ENCODE results near the gene EGLN3.

EGLN3 gene

DNA sequence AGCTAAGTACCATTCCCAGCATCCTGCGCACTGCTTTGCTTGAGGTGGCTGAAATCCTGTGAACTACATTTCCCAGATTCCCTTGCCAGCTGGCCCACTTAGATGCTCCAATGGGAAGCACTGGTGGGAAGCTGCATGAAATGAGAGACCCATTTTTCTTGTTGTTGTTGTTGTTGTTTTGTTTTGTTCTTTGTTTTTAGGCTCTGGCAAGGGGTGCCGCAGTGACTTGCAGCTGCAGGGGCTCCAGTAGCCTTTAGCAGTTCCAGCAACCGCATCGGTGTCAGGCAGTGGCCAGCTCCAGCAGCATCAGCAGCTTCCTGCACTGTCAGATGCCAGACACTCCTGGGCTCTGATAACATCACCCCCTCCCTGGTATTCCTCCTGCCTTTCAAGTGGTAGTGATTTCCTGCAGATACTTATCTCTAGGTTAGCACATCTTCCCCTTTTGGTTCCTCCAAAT lies 8.8 kb upstream of the EGLN3 start:
- no peak for DNase-seq

DNA sequence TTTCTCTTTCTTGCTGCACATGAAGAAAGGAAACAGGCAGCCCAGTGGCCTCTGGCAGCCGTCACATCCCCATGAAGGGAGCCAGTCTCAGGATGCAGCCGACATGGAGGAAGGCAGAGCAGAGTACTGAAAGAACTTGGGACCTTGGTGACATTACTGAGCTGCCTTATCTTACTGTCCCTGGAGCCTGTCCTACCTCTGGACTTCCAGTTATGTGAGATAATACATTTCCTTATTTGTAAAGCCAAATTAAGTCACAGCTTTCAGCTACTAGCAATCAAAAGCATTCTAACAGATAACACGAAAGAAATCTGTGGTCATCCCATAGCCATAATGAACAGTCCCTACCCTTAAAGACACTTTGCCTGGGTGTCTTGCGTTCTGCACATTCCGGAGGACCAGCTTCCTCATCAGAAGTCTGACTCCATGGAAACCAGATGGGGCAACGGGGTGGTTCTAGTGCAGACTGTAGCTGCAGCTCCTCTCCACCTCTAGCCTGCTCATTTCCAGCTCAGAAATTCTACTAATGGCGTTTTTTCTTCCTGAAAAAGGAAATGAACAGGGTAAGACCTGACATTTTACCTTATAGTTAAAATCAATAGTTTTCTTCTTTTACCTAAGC lies 7.8 kb upstream of the EGLN3 start:
- no peak for DNase-seq

DNA sequence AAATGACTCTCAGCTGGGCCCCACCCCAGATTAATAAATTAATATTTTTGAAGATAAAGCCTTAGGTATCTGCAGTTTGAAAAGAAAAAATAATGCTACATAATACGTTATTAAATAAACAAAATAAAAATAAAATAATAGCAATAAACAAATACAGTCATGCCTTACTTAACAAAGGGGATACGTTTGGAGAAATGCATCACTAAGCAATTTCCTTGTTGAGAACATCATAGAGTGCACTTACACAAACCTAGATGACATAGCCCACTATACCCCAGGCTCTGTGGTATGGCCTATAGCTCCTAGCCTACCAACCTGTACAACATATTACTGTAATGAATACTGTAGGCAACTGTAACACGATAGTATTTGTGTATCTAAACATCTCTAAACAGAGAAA lies 7.1 kb upstream of the EGLN3 start:
- DNase-seq: no peak

DNA sequence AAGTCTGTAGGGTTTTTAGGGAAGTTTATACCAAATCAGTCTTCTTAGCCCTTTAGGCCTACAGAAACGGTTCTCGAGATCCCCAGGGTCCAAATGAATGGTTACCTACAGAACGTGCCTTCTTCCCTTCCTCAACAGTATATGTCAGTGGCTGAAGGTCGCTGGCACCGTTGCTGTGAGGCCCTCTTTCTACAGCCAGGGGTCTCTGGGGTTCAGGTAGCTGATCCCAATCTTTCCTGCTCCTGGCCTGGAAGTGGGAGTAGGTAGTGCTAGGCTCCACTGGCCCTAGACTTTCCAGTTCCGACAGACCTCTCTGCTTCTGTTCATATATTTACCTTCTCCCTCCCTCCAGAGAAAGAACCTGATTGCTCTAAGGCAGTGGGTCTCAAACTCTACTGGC lies 6.4 kb upstream of the EGLN3 start:
- no peak for DNase-seq

DNA sequence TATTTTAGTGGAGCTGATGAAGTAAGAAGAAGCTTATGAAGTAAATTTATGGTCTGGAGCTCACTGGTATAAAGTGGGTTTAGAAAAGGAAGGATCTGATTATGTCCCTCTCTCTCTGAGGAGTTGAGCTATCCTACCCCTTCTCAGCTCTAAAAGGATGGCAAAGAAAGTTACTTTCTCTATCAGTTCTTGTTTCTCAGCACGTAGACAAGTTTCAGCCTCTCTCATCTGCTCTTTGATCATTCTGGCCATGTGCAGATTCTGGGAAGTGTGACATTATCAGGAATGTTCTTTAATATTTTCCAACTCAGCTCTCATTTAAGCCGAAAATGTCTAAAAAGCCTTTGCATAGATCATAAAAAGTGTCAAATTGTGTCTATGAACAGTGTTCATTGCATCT lies 5.8 kb upstream of the EGLN3 start:
- DNase-seq: no peak

DNA sequence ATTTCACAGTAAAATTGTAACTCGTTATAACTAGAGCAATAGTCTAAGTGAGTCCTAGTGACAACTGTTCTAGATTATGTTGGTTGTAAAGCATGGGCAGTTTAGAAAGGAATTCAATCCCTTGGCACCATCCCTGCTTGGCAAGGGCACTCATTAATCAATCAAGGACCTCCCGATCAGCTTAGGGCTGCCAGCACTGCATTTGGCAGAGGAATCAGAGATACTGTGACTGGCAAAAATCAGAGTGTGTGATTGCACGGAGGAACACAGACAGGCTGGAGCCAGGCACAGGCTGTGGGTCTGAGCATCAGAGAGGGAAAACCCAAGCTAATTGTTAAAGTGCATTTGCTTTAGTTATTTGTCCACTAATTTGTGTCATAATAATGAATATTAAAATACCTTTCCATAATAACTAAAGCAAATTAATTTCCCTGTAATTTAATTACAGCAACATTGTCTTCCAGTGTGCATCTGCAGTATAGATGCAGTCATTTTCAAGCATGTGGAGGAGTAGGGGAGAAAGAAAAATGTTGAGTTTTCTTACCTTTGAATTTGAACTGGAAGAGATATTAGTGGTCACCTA lies 3.2 kb upstream of the EGLN3 start:
- DNase-seq: no peak

DNA sequence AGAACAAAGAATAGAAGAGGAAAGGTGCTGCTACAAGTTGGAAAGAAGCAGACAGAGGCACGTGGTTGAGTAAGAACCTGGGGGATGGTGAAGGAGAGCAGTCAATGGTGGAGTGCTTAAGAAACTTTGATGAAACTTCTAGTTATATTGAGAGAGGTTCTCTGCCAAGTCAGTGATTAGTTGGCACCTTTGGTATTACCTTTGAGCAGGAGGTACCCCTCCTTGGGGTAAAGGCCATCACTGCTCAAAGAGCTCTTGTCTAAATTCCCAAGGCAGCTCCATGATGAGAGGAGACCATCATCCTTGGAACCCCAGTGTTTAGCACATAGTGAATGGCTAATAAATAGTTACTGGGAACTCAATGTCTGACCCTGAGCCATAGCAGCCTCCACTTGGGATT lies 1.7 kb upstream of the EGLN3 start:
- no peak for DNase-seq

DNA sequence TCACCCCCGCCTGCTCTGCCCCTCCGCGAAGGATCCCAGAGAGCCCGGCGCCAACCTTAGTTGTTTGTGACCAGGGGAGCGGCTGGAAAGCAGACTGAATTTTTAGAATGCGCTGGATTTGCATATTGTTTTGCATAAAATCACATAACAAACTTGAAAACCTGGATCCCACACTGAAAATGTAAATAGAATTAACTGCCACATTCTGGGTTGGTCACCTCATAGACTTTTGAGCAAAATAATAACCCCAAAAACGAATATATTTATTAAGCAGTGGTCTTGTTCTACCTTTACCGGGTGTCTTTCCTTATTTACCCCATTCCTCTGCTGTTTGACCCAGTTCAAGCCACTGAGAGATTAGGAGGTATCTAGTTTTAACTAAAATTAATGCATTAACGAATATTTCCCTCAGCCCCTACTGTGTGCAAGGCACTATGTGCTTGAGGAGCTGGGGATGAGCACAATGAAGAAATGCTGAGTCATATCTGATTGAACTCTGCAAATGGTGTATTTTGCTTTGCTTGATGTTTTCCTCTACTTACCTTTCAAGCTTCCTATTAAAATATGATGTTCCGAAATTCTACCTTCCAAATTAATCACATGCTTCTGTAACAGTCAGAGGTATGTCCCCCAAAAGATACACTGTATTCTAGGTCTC lies 438 bp upstream of the EGLN3 start:
- DNase-seq: peak; percentile 87

DNA sequence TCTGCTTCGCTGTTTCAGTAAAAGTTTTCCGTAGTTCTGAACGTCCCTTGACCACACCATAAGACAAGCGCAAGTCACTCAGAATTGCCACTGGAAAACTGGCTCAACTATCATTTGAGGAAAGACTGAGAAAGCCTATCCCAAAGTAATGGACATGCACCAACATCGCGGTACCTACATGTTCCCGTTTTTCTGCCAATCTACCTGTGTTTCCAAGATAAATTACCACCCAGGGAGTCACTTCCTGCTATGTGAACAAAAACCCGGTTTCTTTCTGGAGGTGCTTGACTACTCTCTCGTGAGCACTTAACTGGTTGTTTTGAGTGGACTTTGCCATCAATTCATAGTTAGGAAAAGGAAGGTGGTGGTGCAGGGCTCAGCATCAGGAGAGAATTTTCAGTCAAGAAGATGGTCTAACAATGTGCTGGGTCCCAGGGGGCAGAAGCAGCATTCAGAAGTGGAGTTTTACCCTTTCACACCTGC lies 1.4 kb downstream of the EGLN3 start:
- DNase-seq: peak; percentile 39

DNA sequence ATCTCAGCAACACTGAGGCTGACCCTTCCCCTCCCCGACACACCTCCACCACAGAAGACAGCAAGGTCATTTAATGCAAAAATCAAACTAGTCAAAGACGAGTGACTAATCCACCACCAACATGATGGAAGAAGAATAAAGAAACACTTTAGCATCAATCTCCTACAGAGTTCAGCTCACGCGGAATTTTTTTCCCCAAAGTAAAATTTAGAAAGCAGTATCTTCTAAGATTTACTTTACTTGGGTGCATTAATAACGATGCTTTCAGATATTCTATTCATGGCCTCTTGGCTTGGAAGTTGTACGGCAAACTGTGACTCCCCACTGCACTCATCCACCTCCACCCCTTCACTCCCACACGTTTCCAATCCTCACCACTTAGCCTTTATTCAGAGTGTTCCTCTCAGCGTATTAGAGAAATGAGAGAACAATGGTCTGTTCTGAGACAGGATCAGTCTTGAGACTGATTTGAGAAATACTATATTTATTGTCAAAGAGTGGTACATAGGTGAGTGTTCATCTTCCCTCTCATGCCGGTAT lies 1.9 kb downstream of the EGLN3 start:
- no peak for DNase-seq

DNA sequence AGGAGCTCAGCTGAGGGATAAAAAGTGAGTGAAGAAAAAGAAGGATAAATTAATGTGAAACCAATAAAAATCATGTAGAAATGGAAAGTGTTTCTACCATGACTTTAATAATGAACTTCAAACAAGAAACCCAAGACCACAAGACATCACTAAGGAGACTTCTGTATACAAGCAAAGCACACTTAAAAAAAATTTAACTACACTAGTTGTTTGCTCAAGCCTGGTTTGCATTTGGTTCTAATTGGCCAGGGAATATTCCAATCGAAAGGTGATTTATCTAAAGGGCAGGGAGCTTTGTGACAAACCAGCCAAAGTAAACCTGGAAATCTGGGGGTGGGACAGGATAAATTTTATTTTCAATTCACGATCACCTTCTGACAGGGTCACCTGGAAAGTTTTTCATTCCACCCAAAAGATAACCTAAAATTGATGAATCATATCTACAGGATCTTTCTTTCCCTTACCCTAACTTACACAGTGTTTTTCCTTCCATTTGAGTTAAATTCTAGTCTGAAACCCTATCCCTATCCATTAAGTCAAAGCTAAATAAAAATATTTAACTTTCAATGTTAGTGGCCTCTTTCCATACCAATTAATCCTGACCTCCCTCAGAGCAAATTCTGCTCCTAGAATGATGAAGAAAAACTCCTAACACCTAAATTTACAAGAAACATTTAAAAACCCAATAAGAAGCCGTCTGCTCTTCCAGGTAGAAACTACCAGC lies 2.6 kb downstream of the EGLN3 start:
- no peak for DNase-seq

DNA sequence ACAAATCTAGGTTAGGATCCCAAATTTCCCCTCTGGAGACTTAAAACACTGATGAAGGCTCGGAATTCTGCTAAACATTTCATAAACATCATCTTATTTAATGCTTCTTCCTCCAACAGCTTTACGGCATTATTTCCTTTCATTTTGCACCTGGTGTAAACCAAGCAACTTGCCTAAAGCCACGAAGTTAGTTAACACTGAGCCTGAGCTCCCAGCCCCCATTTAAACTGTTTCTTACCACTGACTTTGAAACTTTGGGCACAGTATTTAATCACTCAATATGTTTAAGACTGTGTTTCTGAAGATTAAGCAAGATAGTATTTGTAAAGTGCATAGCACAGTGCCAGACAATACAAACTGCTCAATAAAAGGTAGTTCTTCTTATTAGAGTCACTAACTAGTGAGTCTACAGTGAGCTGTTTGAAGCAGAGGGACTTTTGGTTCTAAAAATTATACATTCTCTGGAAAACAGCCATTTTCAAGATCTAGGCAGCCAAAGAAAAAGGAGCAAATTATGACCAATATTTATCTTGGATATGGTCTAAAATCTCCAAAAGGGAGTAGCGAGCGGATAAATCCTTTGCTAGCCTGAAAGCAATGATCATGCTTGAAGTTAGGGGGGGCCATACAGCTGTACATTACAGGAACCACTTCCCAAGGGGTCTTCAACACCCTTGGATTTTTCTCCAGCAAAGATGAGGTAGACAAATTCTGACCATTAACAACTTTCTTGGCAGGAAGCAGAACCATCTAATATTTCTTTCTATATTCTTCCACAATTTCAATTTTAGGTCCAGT lies 4.0 kb downstream of the EGLN3 start:
- no peak for DNase-seq

DNA sequence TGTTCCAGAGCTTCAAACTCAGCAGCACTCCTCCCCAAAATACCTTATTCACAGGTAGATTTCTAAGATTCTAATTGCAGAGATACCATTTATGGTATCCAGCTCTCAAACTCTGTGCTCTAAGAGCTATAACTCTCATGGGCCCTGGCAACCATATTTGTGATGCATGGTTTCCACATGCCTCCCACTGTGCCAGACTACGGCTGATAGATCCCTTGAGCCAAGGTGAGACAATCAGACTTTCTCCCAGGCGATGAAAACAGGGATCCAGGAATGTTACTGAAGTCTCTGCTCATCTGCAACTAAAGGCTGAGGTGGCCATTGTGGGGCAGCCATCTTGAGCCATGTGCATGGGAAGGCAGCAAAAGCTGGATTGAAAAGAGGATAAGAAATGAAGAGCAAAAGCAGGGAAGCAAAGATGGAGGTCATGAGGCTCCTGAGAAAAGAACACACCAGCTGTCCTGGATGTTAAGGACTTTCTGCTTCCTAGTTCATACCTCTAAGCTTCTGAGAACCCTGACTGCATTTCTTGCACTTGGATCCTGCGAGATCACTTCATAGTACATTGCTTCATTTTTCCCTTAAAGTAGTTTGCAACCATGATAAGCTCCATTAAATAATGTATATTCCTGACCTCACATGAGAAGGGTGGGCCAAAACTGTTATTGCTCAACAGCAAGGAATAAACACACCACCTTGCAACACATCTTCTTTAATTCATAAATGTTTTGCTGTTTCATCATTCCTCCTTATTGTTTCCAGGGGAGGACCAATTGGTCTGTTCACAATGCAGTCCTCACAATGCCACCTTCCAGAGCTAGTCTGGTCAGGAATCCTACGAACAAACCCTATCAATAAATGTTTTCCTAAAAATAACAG lies 5.4 kb downstream of the EGLN3 start:
- DNase-seq: no peak

DNA sequence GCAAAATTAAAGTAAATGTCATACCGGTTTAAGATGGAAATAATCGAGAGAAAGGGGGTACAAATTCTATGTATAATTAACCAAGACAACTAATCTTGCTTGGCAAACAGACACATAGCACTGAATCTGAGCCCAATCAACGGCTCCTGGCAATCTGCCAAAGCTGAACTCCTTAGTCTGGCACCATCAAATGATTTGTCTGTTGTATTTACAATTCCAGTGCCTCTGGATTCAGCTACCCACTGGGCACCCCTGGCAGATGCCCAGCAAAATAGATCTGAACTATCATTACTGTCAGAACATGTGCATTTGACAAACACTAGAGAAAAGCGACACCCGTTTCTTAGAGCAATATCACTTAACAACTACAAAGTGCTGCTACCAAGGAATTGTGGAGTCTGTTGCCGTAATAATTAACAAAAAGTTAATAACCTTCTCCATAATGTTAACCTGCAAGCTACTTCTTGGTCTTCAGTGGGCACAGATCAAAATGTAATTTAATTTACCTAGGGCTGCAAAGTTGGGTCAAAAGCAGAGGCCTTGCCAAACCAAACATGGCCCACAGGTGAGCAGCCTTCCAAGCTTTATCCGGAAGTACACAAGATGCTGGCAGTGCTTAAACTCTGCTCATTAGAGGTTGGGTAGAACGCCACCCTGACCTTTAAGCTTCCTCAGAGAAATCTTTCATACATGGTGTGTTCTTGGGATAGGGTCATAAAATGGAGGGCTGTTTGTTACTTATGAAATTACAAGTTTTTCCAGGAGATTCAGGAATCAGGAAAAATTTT lies 7.6 kb downstream of the EGLN3 start:
- DNase-seq: peak; percentile 94

DNA sequence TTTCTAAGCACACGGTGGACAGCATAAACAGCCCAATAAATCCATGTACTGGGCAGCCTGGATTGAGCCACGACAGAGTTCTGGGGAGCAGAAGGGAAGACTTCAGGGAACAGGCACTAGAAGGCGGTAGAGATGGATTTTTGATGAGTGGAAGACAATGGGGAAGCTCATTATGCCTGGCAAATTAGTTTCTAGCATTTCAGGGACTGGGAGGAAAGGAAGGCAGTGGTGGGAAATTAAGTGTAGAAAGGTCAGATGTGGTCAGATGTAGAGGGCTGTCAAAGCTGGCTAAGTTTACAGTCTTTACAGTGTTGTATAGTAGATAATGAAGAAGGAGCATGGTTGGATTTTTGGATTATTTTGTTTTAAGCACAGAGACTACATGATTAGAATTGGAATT lies 9.2 kb downstream of the EGLN3 start:
- no peak for DNase-seq

DNA sequence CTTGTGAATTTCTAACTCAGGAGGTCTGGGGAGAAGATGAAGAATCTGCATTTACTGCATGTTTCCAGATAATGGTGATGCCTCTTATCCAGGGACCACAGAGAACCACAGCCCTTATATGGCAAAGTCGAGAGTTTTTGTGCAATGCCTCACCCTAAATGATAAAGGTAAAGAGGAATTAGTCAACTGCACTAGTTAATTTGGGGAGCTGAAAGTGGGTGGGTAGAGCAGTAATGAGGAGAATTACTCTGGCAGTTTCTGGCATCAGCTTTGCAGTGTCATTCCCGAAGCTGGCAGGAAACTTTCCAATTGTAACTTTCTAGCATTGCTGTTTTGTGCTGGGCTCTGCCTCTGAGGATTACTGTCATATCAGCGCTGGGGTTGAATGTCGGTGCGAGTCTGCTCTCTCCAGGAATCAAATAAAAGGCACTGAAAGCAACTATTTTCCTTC lies 10.3 kb downstream of the EGLN3 start:
- no peak for DNase-seq

DNA sequence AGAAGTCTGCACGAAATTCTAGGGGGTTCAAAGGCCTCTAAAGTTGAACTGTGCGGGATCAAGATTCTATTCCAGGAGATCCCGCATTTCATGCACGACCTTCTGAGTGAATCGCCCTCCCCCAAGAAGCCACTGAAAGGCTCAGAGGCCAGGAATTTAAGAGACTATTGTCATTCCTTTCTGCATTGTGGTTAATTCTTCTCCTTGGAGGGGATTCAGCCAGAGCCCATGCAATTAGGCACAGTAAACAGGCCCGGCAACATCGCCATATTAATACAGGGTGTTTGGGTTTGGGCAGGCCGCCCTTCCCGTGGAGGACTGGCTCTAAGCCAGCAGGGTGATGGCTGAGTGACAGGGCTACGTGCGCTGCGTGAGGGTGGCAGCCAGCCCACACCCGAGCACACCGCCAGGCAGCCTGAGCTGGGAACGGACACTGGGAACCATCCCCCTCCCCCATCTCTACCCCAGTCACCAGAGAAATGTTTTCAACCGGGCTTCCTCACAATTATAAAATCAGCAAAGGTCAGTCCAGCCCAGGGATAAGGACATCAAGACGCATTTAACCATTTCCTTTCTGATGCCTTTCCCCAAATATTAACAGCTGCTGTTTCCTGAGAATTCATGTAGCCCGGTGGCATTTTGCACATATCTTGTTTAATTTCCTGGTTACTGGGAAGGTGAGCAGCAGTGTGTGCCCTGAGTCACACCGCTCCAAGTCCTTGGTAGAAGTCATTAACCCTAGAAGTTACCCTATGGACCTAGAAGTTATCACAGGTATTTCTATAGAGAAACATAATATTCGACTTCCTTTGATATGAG lies 12.5 kb downstream of the EGLN3 start:
- peak; percentile 89 for DNase-seq

DNA sequence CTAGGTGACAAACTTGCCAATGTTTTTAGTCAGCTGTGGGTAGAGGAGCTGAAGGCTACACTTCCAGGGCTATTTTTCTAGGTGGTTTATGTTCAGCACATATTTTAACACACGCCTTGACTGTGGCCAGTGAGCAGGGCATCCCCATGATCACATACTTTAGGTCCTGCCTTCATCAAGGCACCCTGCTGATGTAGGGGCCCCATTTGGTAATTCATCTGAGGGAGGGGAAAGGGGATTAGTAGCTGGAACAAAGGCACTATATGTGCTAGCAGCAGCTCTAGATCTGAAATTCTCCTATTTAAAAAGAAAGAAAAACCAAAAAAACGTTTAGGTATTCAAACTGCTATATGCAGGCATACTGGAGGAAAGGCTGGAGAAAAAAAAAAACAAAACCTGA lies 14.5 kb downstream of the EGLN3 start:
- DNase-seq: no peak

DNA sequence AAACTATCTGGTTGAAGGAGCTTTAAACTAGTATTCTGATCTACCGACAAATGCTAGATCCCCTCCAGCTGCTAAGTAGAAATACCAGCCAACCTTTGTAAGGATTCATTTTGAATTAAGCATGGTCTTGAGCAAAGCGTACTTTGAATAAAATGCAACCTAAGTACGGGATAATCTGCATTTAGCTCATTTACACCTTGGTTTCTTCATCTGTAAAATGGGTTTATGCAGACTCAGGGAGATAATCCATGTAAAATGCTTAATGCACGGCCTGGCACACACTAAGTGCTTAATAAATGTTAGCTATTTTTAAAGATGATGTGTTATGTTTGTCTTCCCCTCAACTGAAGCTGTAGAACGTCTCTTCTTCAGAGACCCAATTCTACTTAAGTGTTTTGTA lies 15.9 kb downstream of the EGLN3 start:
- no peak for DNase-seq
